ENCODE results near the gene BCL11B. TPM values are rescaled to one million over a fixed set of nuclear protein-coding genes. Genes with fewer than 3 reads are reported as not detected.

Gene BCL11B
- total RNA-seq, 1 donor from 2014 or later: 8.4 TPM

DNA sequence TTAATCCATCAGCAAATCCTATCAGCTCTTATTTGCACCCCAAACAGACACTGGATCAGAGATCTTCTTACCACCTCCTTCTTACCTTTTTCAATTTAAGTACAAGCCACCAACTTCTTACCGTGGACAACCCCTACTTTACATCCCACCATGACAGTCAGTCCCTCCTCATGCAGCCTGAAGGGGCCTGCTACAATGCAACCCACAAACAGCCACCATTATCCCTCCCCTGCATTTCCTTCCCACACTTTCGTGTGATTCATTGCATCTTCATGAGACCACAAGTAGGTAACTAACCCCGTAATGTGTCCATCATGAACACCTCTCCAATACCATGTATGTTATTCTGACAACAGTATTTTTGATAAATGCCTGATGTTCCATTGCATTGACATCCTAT, 108.6 kb downstream of the BCL11B start:
- no peak for DNase-seq (ENCODE audit: low spot score)

DNA sequence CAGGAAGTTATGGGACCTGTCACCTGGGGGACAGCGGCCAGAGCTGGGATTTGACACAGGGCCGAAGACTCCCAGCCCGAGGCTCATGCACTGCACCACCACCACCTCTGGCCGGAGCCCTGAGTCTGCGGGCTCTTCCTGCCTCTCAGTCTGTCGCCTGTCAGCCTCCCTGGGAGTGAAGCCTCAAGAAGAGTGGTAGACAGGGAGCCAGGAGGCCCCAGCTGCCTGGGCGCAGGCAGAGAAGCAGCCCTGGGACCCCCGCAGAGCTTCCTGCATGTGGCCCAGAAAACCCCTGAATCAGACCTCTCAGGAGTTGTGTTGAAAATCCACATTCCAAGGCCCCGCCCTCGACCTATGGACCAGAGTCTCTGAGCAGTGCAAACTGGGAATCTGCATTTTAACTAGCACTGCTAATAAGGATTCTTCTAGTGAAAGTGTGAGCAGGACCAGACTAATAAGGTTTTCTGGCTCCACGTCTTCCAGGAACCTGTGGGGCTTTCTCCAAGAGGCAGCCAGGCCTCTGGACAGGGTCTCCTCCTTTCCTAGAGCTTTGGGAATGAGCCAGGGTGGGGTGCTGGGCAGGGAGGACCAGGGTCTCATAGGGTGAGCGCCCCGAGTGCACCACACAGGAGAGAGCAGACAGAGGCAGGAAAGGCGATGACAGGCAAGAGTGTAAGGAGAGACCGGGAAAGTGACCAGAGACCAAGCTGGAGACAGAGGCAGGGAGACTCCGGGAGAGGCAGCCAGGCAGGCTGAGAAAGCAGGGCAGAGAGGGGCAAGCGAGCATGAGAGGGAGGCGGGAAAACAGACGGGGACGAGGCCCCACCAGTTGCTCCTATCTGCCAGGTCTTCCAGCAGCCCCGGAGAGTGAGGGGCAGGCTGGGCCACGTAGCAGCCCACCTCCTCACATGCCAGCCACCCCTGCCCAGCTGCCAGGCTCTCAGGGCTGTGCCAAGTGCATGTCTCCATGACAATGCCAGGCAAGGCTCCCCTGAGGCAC, 112.4 kb downstream of the BCL11B start:
- DNase-seq (ENCODE audit: low spot score): no peak

DNA sequence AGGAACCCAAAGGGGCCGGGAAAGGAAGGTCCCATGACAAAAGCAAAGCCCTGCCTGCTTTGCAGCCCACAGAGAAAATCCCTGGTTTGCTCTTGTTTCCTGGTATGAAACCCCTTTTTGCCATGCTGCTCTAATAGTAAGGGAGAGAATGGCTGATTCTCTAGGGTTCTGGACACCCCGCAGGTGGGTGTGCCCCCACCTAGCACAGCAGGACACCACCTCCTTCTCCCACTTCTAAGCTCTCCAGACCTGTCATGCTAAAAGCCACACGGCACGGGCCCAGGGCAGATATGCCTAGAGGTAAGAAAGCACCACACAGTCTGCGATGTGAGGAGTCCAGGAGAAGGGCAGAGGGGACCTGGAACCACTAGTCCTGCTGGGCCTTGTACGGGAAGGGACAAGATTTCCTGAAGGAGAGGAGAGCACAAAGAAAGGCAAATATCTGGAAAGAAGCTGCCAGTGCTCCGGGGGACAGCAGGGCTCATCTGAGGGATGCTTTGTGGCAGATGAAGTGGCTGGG, 113.3 kb downstream of the BCL11B start:
- DNase-seq (ENCODE audit: low spot score): no peak

DNA sequence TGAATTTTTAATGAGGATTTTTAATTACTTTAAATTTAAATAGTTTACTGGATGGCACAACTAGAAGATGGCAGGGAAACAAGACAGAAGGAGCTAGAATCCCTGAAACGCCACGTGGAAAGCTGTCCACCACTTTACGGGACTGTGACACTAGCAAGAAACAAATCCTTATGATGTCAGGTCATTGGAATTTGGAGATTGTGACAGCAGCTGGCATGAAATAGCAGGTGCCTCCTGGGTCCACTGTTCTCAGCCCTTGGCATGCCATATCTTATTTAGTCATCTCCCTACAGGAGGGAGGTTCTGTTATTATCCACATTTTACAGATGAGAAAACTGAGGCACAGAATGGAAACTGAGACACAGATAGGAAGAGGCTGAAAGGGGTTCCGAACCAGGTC, 113.8 kb downstream of the BCL11B start:
- no peak for DNase-seq (ENCODE audit: low spot score)

DNA sequence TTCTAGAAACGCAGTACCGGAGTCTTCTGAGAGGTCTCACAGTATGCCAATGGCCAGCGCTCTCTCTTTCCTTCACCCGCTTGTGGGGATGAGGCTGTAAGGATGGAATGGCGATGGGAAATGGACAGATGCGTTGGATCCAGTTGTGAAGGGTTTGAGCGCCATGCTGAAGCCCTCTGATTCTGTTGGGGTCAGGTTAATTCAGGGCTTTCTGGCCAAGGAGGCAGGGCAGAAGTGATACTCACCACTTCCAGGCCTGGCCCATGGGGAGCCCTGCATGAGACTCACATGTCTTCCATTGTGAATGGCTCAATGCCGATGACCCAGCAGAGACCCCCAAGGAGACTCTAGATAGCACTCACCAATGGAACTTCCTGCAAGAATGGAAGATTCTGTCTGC, 114.3 kb downstream of the BCL11B start:
- DNase-seq (ENCODE audit: low spot score): no peak

DNA sequence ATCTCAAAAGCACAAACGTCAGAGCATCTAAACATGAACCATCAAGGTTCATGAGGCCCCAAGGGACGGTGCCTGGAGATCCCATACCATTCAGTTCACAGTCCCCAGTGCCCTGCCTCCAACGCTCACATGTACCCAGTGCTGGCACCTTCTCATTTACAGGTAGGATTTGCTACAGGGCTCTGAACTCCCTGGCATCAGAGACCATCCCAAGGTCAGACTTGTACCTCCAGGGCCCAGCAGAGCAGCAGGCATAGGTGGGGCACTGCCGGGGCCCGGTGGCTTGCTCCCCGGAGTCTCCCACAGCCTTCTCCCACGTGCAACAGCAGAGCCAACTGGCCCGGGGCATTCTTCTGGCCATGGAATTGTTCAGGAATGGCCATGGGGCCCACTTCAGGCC, 114.8 kb downstream of the BCL11B start:
- DNase-seq (ENCODE audit: low spot score): no peak

DNA sequence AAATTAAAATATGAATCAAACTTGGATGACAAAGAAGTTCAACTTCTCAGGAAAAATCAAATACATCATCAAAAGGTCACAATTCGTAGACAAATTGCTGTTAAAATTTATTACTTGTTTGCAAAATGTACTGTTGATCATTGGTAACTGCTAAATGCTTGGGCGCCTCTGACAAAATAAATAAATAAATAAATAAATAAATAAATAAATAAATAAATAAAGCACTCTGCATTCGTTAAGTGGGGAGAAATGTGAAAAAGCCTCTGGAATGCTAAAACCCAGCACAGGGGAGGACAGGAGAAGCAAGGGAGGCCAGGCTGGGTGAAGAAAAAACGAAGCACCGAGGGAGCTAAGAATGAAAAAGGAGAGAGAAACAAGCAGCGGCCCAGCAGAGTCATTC, 115.2 kb downstream of the BCL11B start:
- no peak for DNase-seq (ENCODE audit: low spot score)

DNA sequence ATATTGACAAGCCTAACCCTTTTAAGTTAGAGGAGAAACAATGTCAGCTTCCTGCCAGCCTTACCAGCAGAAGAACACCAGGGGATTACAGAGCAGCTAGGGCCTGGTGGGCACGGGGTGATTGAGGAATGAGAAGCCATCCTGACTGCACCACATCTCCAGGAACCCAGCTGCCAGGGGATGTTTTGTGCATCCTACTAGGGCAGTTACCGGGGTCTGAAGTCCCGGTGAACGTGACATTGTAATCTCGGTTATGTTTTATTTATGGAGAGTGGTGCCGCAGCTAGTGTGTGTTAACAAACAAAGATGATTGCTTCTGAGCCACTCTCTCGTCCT, 115.9 kb downstream of the BCL11B start:
- DNase-seq (ENCODE audit: low spot score): no peak

DNA sequence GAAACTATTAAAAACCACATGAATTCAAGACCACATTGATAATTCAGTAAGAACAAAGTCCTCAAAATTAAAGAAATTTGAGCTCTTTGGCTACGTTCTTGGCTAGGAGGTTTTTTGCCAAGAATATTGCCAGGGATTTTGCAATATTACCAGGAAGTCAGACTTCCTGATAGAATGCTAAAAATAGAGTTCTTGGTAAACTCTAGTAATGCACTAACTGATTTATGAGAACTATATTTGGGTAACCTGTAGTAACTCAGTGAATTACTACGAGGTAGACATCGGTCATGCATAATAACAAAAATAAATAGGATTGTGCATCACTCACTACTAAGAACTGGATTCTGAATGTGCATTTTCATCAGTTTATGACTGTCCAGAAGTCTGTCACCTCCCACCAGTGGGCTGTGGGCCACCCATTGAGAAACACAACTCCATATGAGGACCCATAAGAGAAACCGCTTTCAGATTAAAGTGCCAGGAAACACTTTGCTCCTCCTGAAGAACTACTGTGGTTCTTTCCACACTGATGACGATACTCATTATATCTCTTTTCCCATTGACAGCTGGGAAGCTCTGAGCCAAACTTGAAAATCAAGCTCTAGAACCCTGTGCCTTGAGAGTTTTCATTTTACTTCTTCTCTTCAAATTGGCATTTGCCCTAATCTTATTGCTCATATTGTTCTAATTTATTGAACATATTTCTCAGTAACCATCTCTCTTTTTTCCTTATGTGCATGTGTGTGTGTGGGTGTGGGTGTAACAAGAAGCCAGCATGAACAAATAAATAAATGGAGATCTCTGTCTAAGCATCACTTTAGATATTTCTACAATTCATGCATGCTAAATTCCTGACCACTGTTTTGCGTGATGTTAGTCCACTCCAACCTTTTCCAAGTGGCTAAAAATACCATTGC, 116.6 kb downstream of the BCL11B start:
- DNase-seq (ENCODE audit: low spot score): no peak

DNA sequence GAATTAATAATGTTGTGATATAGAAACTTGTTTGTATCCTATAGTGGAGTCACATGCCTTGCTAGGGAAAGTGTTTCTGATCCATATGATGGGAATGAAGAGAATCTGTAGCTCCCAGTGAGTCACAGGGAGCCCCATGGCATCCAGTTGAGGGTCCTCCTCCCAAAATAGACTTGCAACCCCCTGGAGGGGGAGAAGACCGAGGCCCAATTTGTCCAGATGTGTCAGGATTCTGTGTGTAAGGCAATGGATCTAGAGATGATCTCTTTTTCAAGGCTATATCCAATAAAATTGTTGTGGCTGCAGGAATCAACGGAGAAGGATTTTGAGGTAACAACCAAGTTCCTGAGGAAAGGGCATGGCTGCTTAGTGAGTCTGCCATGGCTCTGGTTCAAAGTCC, 121.8 kb downstream of the BCL11B start:
- no peak for DNase-seq (ENCODE audit: low spot score)

DNA sequence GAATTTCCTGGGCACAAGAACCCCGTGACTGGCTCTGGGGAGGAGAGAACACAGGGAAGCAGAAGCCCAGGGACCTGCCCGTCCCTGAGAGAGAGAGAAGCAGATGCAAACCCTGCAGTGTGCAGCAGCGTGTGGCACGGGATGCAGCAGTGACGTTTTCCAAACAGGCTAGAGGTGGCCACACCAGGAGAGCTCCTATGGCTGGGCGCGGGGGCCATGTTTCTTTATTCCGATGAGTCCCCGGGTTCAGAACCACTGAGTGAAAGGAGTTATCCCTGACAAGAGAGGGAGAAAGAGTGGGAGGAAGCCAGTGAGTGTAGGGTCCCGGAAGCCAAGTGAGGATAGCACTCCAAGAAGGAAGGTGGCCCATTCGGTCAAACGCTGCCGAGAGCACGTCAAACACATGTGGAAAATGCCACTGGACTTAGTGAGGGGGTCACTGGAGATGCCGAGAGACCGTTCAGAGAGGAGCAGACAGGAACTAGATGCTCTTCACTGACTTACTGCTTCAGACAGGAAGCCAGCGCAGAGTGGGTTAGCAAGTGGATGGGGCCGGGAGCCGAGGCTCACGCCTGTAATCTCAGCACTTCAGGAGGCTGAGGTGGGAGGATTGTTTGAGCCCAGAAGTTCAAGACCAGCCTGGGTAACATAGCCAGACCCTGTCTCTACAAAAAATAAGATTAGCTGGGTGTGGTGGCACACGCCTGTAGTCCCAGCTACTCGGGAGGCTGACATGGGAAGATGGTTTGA, 123.0 kb downstream of the BCL11B start:
- DNase-seq (ENCODE audit: low spot score): no peak

DNA sequence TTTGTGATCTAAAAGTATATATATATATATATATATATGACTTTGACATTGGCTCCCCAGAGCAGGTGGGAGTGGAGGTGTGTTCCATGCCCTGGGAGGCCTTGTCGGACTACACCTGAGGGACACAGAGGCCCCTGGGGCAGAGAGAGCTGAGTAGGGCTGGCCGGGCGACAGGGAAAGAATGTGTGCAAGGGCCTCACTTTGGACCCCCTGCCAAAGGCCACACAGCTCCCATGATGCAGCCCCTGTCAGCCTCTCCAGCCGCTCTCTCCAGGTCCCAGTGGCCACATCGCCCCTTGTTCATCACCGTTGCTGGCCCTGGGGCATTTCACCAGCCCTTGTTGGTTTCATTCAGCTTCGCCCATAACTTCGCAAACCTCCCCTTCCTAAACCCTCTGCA, 123.9 kb downstream of the BCL11B start:
- DNase-seq (ENCODE audit: low spot score): no peak

DNA sequence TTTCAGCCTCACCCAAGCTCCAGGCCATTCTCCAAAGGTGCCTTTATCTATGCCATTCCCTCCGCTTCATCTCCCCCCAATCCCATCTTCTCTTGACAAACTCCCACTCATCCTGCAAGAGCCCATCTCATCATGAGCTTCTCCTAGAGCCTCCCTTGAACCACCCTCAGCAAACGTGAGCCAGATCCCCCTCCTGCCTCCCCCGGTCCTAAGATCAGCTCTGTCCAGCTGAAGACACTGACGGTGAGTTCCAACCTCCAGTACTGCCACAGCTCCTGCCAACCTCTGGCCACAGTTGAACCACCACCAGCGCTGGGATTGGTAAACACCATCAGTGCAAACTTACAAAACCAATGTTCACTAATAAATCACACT, 124.6 kb downstream of the BCL11B start:
- DNase-seq (ENCODE audit: low spot score): no peak

DNA sequence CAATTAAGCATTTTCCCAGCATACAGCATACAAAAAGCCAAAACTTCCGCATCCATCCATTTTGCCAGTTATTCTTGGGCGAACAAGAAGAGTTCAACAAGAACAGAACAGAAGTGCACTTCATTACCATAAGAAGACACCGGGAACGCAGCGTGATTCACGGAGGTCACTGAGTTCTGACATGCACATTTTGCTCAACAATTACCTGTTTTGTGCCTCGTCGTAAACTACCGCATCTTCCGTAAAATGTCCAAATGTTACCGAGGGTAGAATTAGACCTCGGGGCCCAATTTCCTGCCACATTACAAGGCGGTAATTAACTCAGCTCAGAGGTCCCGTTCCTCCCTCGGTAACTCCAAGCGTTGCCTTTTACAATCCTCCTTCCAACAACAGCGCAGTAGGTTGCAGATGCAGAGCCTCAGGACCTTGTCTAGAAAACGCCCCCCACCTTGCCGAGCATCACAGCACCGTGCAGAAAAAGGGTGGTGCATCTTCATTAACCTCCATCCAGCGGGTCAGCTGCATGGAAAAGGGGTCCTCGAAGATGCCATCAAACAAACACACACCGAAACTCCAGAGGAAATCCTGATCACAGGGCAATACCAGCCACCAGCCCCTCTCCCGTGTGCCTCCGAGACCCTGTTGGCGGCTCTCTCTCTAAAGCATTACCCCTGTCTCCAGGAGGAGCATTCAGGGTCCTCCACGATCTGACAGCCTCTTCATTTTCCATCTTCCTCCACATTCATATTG, 125.2 kb downstream of the BCL11B start:
- no peak for DNase-seq (ENCODE audit: low spot score)

DNA sequence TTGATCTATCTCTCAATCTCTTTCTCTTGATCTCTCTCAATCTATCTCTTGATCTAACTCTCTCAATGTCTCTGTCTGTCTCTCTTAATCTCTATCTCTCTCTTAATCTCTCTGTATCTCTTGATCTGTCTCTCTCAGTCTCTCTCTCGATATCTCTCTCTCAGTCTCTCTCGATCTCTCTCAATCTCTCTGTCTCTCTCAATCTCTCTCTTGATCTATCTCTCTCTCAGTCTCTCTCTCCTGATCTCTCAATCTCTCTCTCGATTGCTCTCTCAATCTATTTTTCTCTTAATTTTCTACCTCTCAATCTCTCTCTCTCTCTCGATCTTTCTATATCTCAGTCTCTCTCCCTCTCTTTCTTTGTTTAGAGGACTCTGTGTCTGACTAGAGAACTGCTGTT, 126.7 kb downstream of the BCL11B start:
- DNase-seq (ENCODE audit: low spot score): no peak

DNA sequence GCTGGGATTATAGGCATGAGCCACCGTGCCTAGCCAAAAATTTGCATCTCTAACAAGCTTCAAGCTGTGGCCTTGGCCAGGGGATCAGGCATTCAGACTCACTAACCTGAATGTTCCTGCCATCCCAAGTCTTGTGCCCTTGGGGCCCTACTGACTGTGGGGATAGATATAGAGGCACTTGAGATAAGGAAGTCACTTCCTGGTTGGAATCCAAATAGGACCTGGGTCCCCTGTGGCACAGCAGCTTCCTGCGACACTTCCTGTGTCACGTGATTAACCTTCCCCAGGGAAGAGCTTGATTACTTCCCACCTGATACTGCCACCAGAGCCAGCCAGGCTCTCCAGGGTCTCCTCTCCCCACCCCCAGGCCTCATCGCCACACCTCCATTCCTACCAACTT, 128.2 kb downstream of the BCL11B start:
- DNase-seq (ENCODE audit: low spot score): no peak

DNA sequence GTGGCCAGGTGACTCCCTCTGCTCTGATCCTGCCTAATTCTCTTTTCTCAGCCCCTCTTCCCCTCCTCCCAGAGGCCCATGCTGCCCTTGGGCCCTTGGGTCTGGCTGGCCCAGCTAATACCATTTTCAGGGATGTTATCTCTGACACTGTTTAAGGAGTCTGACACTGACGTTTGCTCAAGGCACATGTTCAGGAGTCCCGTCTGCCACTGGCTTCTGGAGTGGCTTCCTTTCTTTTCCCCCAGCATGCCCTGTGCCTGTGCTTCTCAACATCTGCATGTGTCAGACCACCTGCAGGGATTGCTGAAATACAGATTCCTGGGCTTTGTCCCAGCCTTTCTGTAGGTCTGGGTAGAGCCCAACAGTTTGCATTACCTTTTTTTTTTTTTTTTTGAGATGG, 128.9 kb downstream of the BCL11B start:
- DNase-seq (ENCODE audit: low spot score): no peak

DNA sequence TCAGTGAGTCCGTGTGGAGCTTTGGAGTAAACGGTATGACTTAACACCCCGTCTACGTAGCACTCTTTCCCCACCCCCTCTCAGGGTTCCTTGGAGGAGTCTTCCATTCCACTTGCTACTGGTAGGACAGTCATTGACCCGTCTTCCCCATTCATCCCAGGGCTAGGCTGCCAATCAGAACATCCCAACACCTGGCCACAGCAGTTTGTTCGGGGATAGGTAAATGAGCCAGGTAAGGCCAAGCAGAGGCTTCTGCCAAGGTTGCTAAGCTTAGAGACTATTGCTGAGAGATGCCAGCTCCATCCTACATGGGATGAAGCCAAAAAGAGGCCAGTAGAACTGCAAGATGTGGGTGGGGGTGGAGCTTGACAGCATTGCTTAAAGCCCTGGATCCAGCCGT, 130.8 kb downstream of the BCL11B start:
- no peak for DNase-seq (ENCODE audit: low spot score)

DNA sequence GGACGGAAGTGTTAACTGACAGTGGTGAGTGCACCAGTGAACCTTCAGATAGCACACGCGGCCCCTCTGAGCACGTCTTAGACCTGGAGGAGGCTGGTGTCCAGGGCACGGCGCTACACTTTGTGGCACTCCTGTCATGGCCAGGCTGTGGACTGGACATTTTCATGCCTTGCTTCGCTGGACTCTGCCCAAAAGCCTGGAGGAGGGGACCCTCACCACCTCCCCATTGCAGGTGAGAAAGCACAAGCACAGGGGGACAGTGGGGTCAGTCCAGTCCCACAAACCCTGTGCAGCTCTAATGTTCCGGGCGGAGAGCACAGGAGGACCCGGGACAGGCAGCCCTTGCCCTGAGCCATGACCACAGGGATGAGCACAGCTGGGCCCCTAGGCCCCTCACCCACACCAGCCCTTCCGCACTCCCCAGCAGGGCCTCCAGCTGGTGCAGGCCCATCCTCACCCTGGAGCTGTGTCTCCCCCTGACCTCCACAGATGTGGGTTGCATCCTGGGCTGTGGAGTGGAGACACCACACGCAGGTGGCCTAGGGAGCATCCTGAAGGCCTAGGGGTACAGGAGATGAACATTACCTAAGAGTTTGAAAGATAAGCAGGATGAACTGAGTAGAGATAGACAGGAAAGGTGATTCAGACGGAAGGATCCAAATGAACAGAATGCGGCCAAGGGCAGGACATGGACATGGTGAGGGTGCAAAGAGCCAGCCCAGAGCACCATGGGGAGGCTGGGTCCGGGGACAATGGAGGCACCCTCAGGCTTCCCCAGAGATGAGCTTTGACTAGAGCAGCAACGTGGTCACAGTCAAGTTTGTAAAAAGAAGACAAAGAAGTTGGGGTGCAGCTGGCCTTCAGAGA, 132.8 kb downstream of the BCL11B start:
- no peak for DNase-seq (ENCODE audit: low spot score)

DNA sequence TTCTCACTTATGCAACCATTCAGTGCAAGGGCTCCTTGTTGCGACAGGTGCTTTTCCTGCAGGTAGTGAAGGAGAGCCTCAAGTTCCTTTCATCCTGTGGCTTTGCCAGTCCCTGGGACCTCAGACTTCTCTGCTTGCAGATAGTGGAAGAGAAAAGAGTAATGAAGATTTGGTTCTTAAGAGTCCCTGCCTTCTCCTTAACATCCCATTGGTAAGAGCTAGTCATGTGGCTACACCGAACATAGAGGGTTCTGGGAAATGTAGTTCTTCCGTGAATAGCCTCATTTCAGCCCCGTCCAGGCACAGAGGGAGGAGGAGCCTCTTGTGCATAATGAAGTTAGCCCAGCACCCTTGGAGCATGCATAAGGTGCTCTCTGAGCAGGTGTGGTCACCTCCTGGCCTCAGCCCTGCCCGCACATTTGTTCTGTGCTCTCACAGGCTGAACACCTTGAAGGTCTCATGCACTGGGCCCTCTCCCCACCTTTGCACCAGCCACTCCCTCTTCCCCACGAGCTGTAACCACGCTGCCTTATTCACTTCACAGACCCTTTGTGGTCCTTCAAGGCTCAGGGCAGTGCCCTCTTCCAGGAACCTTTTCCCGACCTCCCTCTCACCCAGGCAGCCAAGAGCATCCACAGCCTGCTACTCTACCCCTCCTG, 134.0 kb downstream of the BCL11B start:
- no peak for DNase-seq (ENCODE audit: low spot score)
